Measurements from ENCODE around the gene TATDN3. TPM values are rescaled to one million over a fixed set of nuclear protein-coding genes. Genes with fewer than 3 reads are reported as not detected.

The TATDN3 gene
- total and polyA plus RNA-seq, 2 of the 4 experiments (the other 2 are of a cell fraction): 4.9 to 12.0 TPM

DNA sequence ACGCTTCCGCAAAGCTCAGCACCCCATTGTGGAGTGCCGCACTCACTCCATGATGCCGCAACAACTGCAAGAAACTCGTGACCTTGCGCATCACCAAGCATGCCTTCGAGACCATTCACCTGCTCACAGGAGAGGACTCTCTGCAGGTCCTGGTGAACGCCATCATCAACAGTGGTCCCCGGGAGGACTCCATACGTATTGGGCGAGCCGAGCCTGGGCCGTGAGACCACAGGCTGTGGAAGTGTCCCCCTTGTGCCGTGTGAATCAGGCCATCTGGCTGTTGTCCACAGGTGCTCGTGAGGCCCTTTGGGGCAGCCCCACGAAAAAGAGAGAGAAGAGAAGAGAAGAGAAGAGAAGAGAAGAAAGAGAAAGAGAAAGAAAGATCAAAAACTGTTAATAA lies 32.5 kb downstream of the TATDN3 start:
- no peak overlapping the region for H2AK9ac ChIP-seq (replicated peaks; ENCODE audit: low read depth, low read length, poor library complexity)

More for the DNA sequence above, 32.5 kb downstream of the TATDN3 start:
- Histone ChIP-seq H3K4ac (ENCODE audit: low read depth, low read length) (no peak overlapping the region), H3K27me3 (ENCODE audit: control insufficient read depth, insufficient read depth, low read length) (no peaks in the 10 kb centered on the region), H4K8ac (ENCODE audit: low read depth in 2 of 2, low read length in 2 of 2) (no peak overlapping the region), H3K23ac (ENCODE audit: low read depth, low read length) (no peak overlapping the region), H2AK5ac (ENCODE audit: low read depth, low read length) (no peak overlapping the region), H3K79me1 (ENCODE audit: low read depth in 1 of 2, low read length in 2 of 2) (no peaks in the 10 kb centered on the region), H3K4me3 (ENCODE audit: insufficient read depth, low read depth, low read length) (no peak overlapping the region), H4K20me1 (ENCODE audit: insufficient read depth, low read length) (no peaks in the 10 kb centered on the region), H2AFZ (replicated peaks; ENCODE audit: low read length, poor library complexity) (no peak overlapping the region), H2BK20ac (ENCODE audit: low read depth, low read length) (no peak overlapping the region), H2BK5ac (ENCODE audit: low read depth, low read length, poor library complexity, severe bottlenecking) (no peak overlapping the region), H3K4me2 (ENCODE audit: low read depth, low read length) (no peak overlapping the region), H3K4me1 (ENCODE audit: control insufficient read depth, insufficient read depth, low read length) (no peaks in the 10 kb centered on the region), H3K56ac (ENCODE audit: extremely low read depth, insufficient read depth, low read length) (no peak overlapping the region), H3K9me1 (ENCODE audit: insufficient read depth, low read length) (no peaks in the 10 kb centered on the region), H3K36me3 (ENCODE audit: control insufficient read depth, insufficient read depth, low read length) (no peaks in the 10 kb centered on the region), H4K91ac (ENCODE audit: insufficient read depth, low read depth, low read length) (no peak overlapping the region), H3K18ac (ENCODE audit: low read depth, low read length) (no peak overlapping the region), H3K9ac (ENCODE audit: low read depth, low read length) (no peak overlapping the region), H3K27ac (ENCODE audit: insufficient read depth, low read length) (no peak overlapping the region), H2BK120ac (ENCODE audit: low read depth, low read length) (no peak overlapping the region), H2BK15ac (ENCODE audit: low read depth, low read length) (no peak overlapping the region), H3K14ac (replicated peaks; ENCODE audit: low read depth, low read length) (no peak overlapping the region), H3K9me3 (ENCODE audit: control insufficient read depth, insufficient read depth, low read length) (peaks cover 20% of the 10 kb centered on the region), H4K5ac (ENCODE audit: low read depth, low read length) (no peak overlapping the region)
- TF ChIP-seq BHLHE40 (IDR thresholded peaks at IDR 0.05; ENCODE audit: low read depth, low read length): no peak
- TF ChIP-seq, protein P1, sequence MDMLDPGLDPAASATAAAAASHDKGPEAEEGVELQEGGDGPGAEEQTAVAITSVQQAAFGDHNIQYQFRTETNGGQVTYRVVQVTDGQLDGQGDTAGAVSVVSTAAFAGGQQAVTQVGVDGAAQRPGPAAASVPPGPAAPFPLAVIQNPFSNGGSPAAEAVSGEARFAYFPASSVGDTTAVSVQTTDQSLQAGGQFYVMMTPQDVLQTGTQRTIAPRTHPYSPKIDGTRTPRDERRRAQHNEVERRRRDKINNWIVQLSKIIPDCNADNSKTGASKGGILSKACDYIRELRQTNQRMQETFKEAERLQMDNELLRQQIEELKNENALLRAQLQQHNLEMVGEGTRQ (IDR thresholded peaks at IDR 0.05; ENCODE audit: low read depth, low read length): no peak
- TF ChIP-seq RAD21 (IDR thresholded peaks at IDR 0.05; ENCODE audit: low read length): no peak
- TF ChIP-seq, protein P2, sequence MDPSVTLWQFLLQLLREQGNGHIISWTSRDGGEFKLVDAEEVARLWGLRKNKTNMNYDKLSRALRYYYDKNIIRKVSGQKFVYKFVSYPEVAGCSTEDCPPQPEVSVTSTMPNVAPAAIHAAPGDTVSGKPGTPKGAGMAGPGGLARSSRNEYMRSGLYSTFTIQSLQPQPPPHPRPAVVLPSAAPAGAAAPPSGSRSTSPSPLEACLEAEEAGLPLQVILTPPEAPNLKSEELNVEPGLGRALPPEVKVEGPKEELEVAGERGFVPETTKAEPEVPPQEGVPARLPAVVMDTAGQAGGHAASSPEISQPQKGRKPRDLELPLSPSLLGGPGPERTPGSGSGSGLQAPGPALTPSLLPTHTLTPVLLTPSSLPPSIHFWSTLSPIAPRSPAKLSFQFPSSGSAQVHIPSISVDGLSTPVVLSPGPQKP (IDR thresholded peaks at IDR 0.05; ENCODE audit: borderline replicate concordance, low read depth, low read length): no peak
- TF ChIP-seq CHD1 (IDR thresholded peaks at IDR 0.05; ENCODE audit: low read depth, low read length): no peak
- TF ChIP-seq FOS (IDR thresholded peaks at IDR 0.05; ENCODE audit: low read depth, low read length): no peak
- TF ChIP-seq NFE2L2 (IDR thresholded peaks at IDR 0.05; ENCODE audit: low read depth, low read length): no peak
- TF ChIP-seq SMC3 (IDR thresholded peaks at IDR 0.05; ENCODE audit: low read depth, low read length): no peak
- no peak for TF ChIP-seq MAFK (IDR thresholded peaks at IDR 0.05; ENCODE audit: low read depth, low read length)
- TF ChIP-seq MAZ (IDR thresholded peaks at IDR 0.05; ENCODE audit: borderline replicate concordance, low read depth, low read length): no peak
- TF ChIP-seq RCOR1 (IDR thresholded peaks at IDR 0.05; ENCODE audit: insufficient replicate concordance, low read length): no peak
- TF ChIP-seq, protein P3, sequence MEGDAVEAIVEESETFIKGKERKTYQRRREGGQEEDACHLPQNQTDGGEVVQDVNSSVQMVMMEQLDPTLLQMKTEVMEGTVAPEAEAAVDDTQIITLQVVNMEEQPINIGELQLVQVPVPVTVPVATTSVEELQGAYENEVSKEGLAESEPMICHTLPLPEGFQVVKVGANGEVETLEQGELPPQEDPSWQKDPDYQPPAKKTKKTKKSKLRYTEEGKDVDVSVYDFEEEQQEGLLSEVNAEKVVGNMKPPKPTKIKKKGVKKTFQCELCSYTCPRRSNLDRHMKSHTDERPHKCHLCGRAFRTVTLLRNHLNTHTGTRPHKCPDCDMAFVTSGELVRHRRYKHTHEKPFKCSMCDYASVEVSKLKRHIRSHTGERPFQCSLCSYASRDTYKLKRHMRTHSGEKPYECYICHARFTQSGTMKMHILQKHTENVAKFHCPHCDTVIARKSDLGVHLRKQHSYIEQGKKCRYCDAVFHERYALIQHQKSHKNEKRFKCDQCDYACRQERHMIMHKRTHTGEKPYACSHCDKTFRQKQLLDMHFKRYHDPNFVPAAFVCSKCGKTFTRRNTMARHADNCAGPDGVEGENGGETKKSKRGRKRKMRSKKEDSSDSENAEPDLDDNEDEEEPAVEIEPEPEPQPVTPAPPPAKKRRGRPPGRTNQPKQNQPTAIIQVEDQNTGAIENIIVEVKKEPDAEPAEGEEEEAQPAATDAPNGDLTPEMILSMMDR (conservative IDR thresholded peaks at IDR 0.05; ENCODE audit: low read depth, low read length): no peak
- TF ChIP-seq RFX5 (IDR thresholded peaks at IDR 0.05; ENCODE audit: low read depth, low read length): no peak
- no peak for TF ChIP-seq MXI1 (IDR thresholded peaks at IDR 0.05; ENCODE audit: borderline replicate concordance, low read depth, low read length)
- TF ChIP-seq CEBPB (IDR thresholded peaks at IDR 0.05; ENCODE audit: low read depth, low read length): no peak
- TF ChIP-seq POLR2A (IDR thresholded peaks at IDR 0.05; ENCODE audit: low read depth, low read length): no peak
- ATAC-seq (ENCODE audit: low read depth) (no peak), DNase-seq (no peak)
- in situ Hi-C loops (cut with MboI; ENCODE audit: low sequenced_read_pairs) (no loop called here), dilution Hi-C loops (cut with HindIII; ENCODE audit: low sequenced_read_pairs, unreplicated experiment) (no loop called here), intact Hi-C loops (cut with micrococcal nuclease) (loop anchor here (5.0 kb wide), 1 partner anchor 33 kb away; the partner anchor contains the start of gene FLVCR1)
- BruUV-seq (replicated peaks): no TSS peak
- ChIA-PET CTCF (no interaction called here), POLR2A (ENCODE audit: unreplicated experiment) (no interaction called here)
- 91% methylated on average over 7 of the region's 16 CpGs; no CpG with 5 or more reads in 1 of the 2 experiments for WGBS, 2 experiments (ENCODE audit: extremely low coverage in 2 of 2, insufficient read length in 1 of 2)

Measured in IMR-90 (cell line).